Measurements from ENCODE around the gene RTN4R.
"Not testable (repeated sequence)": the region's sequence is repeated elsewhere in the genome, so short reads cannot be mapped to it uniquely, and the experiment has no call there.

The RTN4R gene

DNA sequence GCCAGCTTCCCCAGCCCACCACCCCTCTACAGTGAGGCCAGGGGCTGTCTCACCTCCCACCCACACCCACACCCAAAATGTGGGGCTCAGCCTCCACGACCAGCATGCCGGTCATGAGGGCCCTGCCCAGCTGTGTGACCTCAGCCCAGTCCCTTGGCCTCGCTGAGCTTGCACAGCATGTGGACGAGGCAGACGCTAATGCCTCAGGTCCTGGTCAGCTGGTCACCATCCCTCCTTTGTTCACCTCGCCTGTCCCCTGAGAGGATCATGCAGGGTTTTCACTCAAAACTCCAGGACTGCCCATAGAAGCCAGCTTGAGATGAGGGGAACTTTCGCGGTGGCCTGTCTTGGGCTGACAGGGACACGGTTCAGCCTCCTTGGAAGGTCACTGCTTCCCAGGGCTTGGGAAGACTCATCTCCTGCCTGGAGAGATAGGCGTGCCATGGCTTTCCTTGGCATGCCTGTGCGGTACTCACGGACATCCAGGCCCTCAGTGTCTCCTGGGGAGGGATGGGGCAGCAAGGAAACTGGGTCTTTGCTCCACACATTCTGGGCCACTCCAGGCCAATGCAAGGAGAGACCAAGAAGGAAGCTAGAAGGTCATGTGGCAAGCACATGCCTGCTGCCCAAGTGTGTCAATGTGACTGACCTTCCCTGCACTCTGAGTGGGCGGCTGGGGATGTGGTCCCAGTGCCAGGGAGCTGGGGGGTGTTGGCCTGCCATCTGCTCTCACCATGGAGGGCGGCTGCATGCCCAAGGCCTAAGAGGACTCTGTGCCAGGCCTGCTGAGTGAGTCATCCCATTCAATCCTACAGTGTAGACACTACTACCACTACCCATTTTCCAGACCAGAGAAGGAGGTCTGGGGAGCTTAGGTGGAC is 3.2 kb upstream of the RTN4R start:
- DNase-seq: no peak

DNA sequence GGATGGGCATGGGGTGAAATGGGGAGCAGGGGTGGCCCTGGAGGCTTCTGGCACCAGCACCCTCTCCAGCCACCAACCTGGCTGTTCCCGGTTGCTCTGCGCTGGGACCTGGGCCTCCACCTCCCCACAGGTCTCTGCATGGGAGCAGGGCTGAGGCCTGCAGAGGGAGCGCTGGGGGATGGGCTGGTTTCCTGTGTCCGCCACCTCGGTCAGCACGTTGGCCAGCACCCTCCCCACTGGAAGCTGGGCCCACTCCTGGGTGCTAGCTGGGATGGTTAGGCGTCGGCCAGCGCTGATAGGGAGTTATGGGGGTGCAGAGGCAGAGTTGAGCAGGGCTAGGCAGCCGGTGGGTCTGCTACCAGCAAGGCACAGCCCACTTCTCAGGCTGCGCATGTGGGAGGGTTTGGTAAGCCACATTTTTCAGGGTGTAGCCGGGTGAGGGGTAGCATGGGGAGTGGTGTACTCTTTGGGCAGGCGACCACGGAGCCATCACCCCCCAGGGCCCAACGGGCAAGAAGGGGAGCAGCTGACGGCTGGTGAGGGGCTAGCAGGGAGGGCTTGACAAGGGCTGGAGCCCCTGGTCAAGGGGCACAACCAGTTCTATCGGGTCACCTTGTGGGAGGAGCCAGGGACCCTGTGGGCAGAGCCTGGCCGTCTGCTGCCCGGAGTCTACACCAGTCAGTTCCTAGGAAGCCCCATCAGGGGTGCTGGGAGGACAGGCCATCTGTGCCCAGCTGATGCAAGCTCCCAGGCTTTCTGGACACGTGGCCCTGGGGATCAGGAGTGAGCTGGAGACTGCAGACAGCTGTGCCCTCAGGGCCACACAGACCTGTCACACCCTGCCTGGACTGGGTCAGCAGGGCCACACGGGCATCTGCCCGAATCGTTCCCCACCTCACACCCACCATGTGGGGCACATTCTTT is 2.3 kb upstream of the RTN4R start:
- DNase-seq: not testable (repeated sequence)

DNA sequence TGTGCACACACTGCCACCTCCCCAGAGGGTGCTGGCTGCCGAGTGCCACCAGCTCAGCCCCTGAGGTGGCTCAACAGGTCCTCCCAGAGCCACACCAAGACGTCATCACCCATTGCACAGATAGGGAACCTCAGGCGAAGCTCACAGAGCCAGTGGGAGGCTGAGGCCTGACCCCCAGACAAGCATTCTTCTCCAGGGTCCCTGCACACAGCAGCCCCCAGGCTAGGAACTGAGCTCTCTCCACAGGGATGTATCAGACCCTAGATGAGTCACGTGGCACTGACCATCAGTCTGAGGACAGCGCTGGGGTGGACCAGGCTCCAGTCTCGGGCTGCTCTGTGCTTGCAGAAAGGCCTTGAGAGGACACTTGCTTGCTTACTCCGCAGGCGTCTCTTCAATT is 1.6 kb upstream of the RTN4R start:
- DNase-seq: not testable (repeated sequence)

DNA sequence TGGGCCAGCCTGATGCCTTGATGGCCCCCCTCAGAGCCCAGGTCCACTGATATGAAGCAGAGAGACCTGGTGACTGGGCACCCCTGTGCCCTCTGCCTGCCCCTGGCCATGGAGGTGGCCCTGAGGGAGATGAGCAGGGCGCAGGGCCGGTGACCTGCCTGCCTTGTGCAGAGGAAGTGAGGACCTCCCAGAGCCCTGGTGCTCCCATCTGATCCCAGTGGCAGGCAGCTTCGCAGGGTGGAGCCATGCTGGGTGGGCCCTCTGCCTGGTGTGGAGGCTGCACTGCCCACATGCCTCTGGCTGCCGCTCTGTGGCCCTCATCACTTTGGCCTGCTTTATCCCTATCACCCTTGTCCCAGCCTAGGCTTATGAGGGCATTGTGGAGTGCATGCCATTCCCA is 1.1 kb upstream of the RTN4R start:
- DNase-seq: not testable (repeated sequence)

DNA sequence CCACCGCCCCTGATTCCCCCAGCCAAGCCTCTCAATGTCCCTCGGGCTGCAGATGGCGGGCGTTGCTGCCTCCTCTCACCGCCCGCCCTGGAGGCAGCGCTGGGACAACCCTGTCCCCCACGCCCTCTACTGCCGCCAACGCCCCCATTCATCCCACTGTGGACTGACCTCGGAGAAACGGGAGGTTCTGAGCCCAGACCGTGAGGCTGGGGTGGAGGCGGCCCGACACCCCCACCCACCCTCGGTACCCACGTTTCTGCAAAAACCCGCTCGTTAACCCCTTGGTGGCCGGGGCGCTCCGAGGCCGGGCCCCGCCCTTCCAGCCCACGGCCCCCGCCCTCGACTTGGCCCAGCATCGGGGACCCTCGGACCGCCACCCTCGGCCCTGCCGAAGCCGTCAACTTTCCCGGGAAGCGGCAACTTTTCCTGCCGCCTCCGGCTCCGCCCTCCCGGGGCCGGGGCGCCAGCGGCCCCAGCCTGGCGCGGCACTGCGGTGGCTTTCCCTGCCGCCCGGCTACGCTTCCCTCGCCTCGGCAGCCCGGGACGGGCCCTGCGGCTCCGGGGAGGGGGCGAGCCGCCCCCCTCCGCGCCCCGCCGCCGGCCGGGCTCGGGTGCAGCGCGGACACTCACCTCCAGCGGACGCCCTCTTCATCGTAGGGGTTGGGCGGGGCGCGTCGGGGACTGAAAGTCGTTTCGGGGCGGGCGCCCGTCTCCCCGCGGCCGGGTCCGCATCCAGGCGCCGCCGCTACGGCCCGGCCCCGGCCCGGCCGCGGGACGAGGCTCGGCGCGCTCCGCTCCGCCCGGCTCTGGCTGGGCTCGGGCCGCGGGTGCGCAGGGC is 458 bp downstream of the RTN4R start:
- no peak for DNase-seq

DNA sequence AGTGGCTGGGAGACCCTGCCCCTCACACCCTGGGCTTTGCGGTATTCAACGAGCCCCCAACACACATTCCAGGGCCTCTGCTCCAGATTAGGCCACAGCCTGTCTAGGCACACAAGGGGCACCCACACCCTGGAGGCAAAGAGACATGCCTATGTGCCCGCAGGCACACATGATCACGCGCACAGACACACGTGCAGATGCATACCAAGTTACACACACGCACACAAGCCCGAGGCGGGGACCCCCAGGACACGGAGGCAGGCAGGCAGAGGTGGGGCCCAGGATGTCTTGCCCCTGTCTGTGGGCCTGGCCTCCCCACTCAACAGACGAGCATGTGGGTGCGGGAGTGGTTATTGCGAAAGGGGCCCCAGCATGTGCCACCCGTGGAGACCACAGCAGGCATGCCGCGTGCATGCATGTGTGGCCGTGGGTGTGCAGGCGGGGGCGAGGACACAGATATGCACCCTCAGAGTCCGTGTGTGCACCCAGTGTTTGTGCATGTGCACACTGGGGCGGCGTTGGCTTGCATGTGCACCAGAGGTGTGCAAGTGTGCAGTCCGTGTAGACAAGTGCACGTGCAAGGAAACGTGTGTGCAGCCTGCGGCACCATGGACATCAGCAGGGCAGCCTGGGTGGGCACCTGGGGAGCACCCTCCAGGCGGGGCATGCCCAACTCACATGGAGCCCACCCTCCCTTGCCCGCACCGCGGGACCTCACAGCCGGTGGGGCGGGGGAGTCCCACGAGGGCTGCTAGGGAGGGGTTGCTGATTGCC is 1.3 kb downstream of the RTN4R start:
- not testable (repeated sequence) for DNase-seq

DNA sequence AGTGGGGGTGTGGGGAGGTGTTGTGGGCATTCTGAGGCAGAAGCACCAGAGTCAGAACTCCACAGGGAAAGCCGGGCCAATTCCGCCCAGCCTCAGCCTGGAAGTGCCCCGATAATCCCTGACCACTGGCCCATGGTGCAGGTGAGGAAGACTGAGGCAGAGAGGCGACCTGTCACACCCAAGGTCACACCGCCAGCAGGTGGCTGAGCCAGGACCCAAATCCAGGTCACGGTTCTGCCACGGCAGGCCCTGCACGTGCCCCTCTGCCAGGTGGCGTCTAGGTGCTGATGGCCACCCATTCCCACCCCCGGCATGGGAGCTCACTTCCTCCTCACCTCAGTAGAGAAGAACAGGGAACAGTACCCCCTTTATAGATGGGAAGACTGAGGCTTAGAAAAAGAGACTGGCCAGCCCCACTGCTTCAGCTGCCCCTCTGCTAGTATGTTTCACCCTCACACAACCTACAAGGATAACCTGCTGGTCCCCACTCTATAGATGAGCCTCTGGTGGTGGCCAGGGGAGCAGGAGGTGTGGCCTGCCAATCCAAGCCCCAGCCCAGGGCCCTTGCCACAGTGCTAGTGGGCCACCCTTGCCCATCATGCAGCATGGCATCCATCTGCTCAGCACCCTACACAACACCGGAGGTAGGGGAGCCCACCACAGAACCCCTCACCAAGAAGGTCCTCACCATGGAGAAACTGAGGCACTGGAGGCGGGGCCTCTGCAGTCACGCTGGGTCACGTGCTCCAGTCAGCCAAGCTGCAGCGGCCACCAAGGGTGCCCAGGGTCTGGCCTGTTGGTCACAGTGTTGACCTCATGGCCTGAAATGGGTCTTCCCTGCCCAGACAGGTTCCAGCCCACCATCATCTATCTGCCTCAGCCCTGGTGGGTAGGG is 2.1 kb downstream of the RTN4R start:
- not testable (repeated sequence) for DNase-seq

DNA sequence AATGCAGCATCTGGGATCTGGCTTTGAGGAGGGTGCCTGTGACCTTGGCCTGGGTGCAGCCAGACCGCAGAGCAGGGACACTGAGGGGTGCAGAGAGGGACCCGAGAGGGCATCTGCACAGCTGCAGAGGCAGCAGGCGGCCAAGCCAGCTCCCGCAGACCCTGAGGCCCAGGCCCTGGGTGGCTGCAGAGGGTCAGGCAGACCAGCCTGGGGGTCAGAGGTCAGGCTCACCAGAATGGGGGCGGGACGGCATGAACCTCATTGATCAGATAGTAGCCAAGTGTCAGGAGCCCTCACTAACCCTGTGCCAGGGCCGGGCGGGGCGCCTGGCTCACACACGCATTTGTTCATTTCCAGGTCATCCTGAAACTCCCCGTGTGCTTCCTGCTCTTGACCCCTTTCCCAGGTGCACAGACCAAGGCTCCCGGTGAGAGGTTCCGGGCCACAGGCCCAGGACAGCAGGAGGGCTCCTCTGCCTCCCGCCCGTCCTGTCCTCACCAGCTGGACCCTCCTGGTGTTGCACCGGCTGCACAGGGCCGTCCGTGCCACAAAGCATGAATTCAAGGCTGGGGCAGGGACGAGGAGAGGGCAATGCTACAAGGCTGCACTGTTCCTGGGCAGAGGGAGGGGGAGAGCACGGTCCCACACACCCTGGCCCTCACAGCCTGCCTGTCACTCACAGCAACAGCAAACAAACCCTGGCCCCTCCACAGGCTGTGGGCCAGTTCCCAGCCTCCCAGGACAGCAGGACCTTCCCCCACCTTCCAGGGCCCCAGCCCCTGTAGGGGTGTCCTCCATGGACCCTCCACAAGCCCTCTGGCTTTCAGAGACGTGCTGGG is 3.3 kb downstream of the RTN4R start:
- DNase-seq: no peak

DNA sequence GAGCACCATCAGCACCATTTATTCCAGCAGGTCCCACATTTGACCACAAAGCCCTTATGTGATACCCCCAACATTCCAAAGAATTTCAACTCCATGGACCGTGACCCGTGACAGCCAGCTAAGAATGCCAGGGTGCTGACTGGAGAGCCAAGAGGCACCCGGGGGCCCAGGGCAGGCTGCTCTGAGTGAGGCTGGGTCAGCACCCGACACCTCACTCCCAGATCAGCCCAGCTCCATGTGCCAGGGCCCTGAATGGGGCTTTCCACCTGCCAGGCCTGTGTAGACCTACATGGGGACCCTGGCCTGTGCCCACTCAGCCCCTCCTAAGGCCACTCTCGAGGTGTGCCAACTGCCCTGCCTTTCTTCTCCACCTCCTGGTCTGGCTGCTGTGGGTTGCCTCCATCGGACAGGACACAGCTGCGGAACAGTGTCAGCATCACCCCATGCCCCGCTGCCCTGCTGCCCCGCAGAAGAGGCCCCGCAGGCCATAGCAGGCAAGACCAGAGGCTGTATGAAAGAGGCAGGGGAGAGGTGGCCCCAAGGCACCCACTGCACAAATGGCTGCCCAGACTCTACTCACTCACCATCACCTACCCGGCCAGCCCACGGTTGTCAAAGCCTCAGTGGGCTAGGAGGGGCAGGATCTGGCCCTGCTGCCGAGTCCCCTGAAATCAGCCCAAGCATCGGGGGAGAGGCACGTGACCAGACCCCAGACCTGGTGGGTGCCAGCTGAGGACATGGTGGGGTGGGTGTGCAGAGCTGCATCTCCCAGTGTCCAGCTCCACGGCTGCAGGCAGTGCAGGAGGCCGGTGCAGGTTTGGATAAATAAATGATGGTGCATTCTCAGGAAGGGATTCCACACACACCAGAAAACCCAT is 4.5 kb downstream of the RTN4R start:
- not testable (repeated sequence) for DNase-seq

DNA sequence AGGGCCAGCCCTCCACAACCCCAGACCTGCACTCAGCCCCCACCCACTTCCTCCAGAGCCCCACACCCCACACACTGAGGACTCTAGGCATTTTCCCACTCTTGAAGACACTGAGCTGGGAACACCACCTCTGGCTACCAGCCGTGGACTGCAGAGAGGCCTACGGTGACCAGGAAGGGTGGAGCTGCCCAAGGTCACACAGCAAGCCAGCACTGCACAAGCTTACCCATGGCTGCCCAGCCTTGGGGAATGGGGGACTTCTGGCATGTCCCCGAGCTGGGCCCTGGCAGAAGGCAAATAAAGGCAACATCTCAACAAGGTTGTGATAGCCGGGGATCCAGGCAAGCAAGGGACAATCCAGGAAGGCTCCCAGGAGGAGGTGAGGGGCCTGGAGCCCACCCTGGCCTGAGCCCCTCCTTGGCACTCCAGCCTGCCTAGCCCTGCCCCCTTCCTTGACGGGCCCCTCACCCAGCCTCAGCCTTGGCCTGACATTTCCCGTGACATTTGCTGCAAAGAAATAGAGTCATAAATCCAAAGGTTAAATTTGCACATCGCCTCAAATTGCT is 5.5 kb downstream of the RTN4R start:
- no peak for DNase-seq

DNA sequence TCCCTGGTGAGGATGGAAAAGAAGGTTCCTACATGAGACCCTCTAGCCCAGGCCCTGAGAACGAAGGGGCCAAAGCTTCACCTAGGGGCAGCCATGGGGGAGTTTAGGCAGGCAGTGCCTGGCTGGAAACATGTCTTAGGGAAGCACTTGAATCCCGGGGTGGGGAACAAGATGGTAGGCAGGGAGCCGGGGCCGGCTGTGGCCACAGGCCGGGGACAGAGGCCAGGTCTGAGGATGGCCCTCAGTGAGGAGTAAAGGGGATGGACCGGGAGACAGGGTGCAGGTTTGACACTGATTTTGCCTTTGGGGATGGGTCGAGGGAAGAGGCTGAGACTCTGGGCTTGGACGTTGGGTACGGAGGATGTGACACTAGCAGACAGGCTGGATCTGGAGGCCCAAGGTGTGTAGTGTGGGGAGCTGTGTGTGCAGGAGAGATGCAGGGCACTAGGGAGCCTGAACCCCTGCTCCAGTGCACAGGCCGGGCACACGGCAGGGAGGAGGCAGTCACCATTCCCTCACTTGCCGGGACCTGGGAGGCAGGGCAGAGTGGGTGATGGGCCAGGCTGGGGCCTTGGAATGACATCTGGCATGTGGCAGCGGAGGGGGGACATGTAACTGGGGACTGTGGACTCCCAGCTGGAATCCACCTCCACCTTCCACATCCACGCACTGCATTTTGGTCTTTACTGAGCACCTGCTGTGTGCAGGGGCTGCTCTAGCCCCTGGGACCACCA is 6.1 kb downstream of the RTN4R start:
- no peak for DNase-seq

DNA sequence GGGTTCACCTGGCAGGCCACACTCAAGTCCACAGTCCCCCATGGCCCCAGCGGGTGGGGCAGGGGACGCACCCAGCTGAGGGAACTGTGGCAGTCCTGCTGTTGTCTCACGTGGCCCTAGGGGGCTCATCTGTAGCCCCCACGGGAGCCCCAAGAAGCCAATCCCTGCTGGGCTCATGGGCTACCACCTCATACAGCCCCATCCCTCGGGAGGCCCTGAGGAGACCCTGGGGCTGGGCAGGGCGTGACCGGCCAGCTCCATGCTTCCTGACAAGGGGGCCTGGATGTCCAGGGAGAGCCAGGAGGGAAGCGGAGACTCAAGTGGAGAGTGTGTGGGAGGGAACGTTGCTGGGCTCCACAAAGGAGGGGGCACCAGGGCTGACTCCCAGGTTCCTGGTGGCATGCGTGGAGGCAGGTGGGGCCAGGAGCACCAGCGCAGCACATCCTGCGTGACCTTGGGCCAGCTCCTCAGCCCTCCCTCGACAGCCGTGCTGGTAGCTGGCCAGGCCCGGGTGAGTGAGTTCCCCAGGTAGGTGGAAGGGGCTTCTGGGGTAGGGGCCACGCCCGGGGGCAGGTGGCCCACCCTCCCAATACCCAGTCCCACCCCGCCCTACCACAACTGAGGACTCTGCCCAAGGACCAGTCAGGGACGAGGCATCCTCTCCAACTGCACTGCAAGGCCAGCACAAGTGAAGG is 7.9 kb downstream of the RTN4R start:
- no peak for DNase-seq

DNA sequence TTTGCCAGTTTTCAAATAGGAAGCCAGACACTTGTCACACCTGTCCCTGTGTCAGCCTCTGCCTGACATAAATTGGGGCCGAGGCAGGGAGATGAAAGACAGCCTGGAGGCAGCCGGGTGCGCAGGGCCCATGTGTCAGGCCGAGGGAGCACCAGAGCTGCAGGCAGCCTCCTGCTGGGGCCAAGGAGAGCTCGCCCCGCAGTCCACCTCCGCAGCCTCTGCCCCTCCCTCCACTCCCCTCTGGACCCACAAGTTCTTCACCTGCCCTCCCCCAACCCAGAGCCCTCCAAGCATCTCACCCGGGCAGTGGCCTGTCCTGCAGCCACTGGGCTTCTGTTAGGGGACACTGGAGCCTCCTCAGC is 8.8 kb downstream of the RTN4R start:
- no peak for DNase-seq

DNA sequence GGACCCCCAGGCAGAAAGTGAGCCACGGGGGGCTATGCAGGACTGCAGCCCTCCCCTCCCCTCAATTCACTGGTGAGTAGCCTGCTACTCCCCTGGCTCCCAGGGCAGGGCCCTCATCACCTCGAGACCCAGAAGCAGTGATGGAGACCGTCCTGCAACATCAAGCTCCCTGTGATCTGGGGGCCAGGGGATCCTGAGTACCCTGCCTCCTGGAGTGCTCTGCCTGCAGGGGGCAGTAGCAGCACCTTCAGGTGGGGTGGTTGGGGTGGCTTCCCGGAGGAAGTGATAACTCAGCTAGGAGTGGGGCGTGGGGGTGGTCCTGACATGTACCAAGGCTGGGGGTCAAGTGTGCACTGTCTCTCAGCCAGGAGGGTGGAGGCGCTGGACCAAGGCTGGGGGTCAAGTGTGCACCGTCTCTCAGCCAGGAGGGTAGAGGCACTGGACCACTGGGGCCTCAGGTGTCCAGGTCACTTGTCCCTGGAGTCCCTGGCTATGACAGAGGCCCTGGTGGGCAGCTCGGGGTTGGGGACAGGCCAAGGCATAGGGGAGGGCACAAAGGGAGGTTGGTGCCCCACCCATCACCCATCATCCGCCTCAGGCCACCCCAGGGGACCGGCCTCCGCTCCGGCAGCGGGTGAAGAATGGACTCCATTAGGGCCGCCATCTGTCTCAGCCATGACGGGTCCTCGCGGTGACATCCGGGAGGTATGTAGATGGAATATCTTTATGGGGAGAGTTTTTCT is 9.4 kb downstream of the RTN4R start:
- DNase-seq: no peak

DNA sequence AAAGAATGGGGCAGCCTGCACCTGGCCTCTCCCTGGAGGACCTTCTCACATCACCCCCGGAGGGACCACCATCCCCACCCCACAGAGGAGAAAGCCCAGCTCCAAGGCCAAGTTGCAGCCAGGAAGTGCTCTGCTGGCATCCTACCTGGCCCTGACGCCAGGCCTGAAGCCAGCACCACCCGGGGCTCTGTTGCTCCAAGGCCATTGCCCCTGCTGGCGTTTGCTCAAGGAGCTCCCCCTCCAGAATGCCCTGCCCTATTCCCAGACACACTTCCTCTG is 10.2 kb downstream of the RTN4R start:
- DNase-seq: no peak

DNA sequence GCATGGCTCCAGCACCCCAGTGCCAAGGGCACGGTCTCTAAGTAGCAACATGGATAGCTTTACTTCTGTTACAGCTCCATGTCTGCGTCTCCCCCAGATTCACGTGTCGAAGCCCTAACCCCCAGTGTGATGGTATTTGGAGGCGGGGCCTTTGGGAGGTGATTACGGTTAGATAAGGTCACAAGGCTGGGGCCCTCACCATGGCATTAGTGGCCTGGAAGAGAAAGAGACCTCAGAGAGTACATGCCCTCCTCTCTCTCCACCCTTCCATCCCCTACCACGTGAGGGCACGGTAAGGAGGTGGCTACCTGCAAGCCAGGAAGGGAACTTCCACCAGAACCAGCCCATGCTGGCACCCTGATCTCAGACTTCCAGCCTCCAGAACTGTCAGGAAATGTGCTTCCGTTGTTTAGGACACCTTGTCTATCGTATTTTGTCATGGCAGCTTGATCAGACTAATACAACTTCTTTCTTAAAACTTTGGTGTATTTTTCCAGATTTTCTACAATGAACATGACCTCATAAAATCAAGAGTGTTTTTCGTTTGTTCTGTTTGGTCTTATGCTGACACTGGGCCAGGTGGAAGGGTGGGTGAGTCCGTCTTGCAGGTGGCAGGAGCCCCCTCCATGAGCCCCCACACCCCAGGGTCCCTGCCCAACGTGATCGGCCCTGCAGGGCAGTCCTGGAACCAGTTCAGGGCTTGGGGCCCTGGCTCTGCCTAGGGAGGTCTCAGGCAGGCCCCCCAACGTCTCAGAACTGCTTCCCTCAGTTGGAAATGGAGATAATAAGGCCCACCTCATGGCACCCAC is 10.7 kb downstream of the RTN4R start:
- no peak for DNase-seq

All from activated CD4-positive, CD25-positive, alpha-beta regulatory T cell (primary cell).